HG03196 (cell line): Measurements from ENCODE around the gene ABCB6.
"Not testable (repeated sequence)": the region's sequence is repeated elsewhere in the genome, so short reads cannot be mapped to it uniquely, and the experiment has no call there.

ENCODE experiments used
- ATAC-seq: cut with Tn5 transposase; IDR thresholded peaks from one replicate; pipeline ENCODE4 v1.9.1; 2021; ENCODE audit not compliant: unreplicated experiment

Gene ABCB6

GRCh38 chr2:219218732-219219701, at the start of gene ABCB6:
Gene ABCB6, minus strand, starts transcription at chr2:219218958. Its CDS starts 285 bp downstream, at chr2:219218673.
- peak; percentile 70 for ATAC-seq

- no peak for ATAC-seq
These were observed 49.5 kb upstream of the ABCB6 start for GRCh38 chr2:219268294-219268693.

- no peak for ATAC-seq
These were observed 48.1 kb upstream of the ABCB6 start for GRCh38 chr2:219266886-219267285.

GRCh38 chr2:219266232-219266631, 47.5 kb upstream of the ABCB6 start:
- no peak for ATAC-seq

GRCh38 chr2:219261024-219261855, 42.5 kb upstream of the ABCB6 start:
- ATAC-seq, result no peak

GRCh38 chr2:219258942-219259341, 40.2 kb upstream of the ABCB6 start:
- ATAC-seq, result not testable (repeated sequence)

GRCh38 chr2:219254590-219255201, 35.9 kb upstream of the ABCB6 start:
- ATAC-seq, result peak; percentile 17

GRCh38 chr2:219253753-219254589, 35.2 kb upstream of the ABCB6 start, which contains the start of gene TUBA4A:
Gene TUBA4A, minus strand, starts transcription at chr2:219253918. Its CDS starts 60 bp downstream, at chr2:219253858.
- ATAC-seq, result peak; percentile 36

- ATAC-seq, result no peak
These were observed 34.4 kb upstream of the ABCB6 start, which contains the start of gene TUBA4B for GRCh38 chr2:219252900-219253752. Gene TUBA4B, plus strand, starts transcription at chr2:219253243. Its CDS starts 165 bp downstream, at chr2:219253408.

GRCh38 chr2:219252570-219252899, 33.8 kb upstream of the ABCB6 start:
- ATAC-seq, result no peak

GRCh38 chr2:219252084-219252483, 33.3 kb upstream of the ABCB6 start:
- ATAC-seq, result no peak

GRCh38 chr2:219251656-219252055, 32.9 kb upstream of the ABCB6 start:
- no peak for ATAC-seq

GRCh38 chr2:219250049-219250781, 31.5 kb upstream of the ABCB6 start:
- no peak for ATAC-seq

- ATAC-seq, result peak; percentile 41
These were observed 30.6 kb upstream of the ABCB6 start for GRCh38 chr2:219249203-219249980.

GRCh38 chr2:219248845-219249202, 30.1 kb upstream of the ABCB6 start:
- ATAC-seq, result no peak

- no peak for ATAC-seq
These were observed 29.2 kb upstream of the ABCB6 start for GRCh38 chr2:219247678-219248642.

- ATAC-seq, result no peak
These were observed 27.8 kb upstream of the ABCB6 start for GRCh38 chr2:219246559-219246958.
